Measurements from ENCODE around the gene EXOC6B. TPM values are rescaled to one million over a fixed set of nuclear protein-coding genes. Genes with fewer than 3 reads are reported as not detected.

The EXOC6B gene
- total RNA-seq, 2 donors from 2014 or later = 16.6 to 36.6 TPM

- Histone ChIP-seq H3K27me3 (replicated peaks; ENCODE audit: insufficient read depth) (no peaks in the 10 kb centered on the region), H3K27ac (no peak overlapping the region), H3K9me3 (no peaks in the 10 kb centered on the region), H3K4me1 (replicated peaks) (no peaks in the 10 kb centered on the region), H3K36me3 (no peaks in the 10 kb centered on the region), H3K4me3 (no peak overlapping the region)
- no peak for DNase-seq (ENCODE audit: low spot score)
- TF ChIP-seq POLR2AphosphoS5 (IDR thresholded peaks at IDR 0.05) (no peak), POLR2A (IDR thresholded peaks at IDR 0.05) (no peak), CTCF (IDR thresholded peaks at IDR 0.05) (no peak)
- intact Hi-C loops (cut with DNase I) = no loop called here
Observed at GRCh38 chr2:72712977-72713376, 112.9 kb downstream of the EXOC6B start.

- no peak for TF ChIP-seq POLR2A (IDR thresholded peaks at IDR 0.05)
- no peak for TF ChIP-seq CTCF (IDR thresholded peaks at IDR 0.05)
- TF ChIP-seq POLR2AphosphoS5 (IDR thresholded peaks at IDR 0.05) = no peak
- intact Hi-C loops (cut with DNase I) = no loop called here
- H3K9me3 ChIP-seq = no peaks in the 10 kb centered on the region
- H3K27ac ChIP-seq = no peak overlapping the region
- no peaks in the 10 kb centered on the region for H3K4me1 ChIP-seq (replicated peaks)
- H3K4me3 ChIP-seq = no peak overlapping the region
- H3K36me3 ChIP-seq = no peaks in the 10 kb centered on the region
- DNase-seq (ENCODE audit: low spot score) = no peak
- no peaks in the 10 kb centered on the region for H3K27me3 ChIP-seq (replicated peaks; ENCODE audit: insufficient read depth)
Observed at GRCh38 chr2:72712304-72712703, 113.5 kb downstream of the EXOC6B start.

GRCh38 chr2:72710418-72711152, 115.2 kb downstream of the EXOC6B start:
- no peaks in the 10 kb centered on the region for H3K27me3 ChIP-seq (replicated peaks; ENCODE audit: insufficient read depth)
- no peaks in the 10 kb centered on the region for H3K36me3 ChIP-seq
- intact Hi-C loops (cut with DNase I) = no loop called here
- no peak for DNase-seq (ENCODE audit: low spot score)
- 67% methylated on average over 1 of the region's 1 CpG for WGBS
- no peak overlapping the region for H3K27ac ChIP-seq
- H3K9me3 ChIP-seq = no peaks in the 10 kb centered on the region
- H3K4me1 ChIP-seq (replicated peaks) = no peaks in the 10 kb centered on the region
- no peak overlapping the region for H3K4me3 ChIP-seq
- TF ChIP-seq POLR2A (IDR thresholded peaks at IDR 0.05) = no peak
- no peak for TF ChIP-seq CTCF (IDR thresholded peaks at IDR 0.05)
- no peak for TF ChIP-seq POLR2AphosphoS5 (IDR thresholded peaks at IDR 0.05)

GRCh38 chr2:72708236-72708635, 117.6 kb downstream of the EXOC6B start:
- no peaks in the 10 kb centered on the region for H3K36me3 ChIP-seq
- intact Hi-C loops (cut with DNase I) = no loop called here
- TF ChIP-seq POLR2A (IDR thresholded peaks at IDR 0.05) (no peak), POLR2AphosphoS5 (IDR thresholded peaks at IDR 0.05) (no peak), CTCF (IDR thresholded peaks at IDR 0.05) (no peak)
- no peaks in the 10 kb centered on the region for H3K4me1 ChIP-seq (replicated peaks)
- H3K27ac ChIP-seq = no peak overlapping the region
- 51% methylated on average over 1 of the region's 1 CpG for WGBS
- DNase-seq (ENCODE audit: low spot score) = no peak
- no peaks in the 10 kb centered on the region for H3K9me3 ChIP-seq
- H3K27me3 ChIP-seq (replicated peaks; ENCODE audit: insufficient read depth) = no peaks in the 10 kb centered on the region
- no peak overlapping the region for H3K4me3 ChIP-seq

GRCh38 chr2:72698300-72698699, 127.5 kb downstream of the EXOC6B start:
- Histone ChIP-seq H3K4me1 (replicated peaks) (no peaks in the 10 kb centered on the region), H3K4me3 (no peak overlapping the region), H3K9me3 (no peaks in the 10 kb centered on the region), H3K27me3 (replicated peaks; ENCODE audit: insufficient read depth) (no peaks in the 10 kb centered on the region), H3K36me3 (no peaks in the 10 kb centered on the region), H3K27ac (no peak overlapping the region)
- TF ChIP-seq CTCF (IDR thresholded peaks at IDR 0.05) = no peak
- no peak for TF ChIP-seq POLR2A (IDR thresholded peaks at IDR 0.05)
- no peak for TF ChIP-seq POLR2AphosphoS5 (IDR thresholded peaks at IDR 0.05)
- WGBS = 93% methylated on average over 3 of the region's 3 CpGs
- intact Hi-C loops (cut with DNase I) = no loop called here
- DNase-seq (ENCODE audit: low spot score) = no peak

Measured in prostate gland (tissue), 2 donors.